ENCODE results near the gene SDK1.

DNA sequence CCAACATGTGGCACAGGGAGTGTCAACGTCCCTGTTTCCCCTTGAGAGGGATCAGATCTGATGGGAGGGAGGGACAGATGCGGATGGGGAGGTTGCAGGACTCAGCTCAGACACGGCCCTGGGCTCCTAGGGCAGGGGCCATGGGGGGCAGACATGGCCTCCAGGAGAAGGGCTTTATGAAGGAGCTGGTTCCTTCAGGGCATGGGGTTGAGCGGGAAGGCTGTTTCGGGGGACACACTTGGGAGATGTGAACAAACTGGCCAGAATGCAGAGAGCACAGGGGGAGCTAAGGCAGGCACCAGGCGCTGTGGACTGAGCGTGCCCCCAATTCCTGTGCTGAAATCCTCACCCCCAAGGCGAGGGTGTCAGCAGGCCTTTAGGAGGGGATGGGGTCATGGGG lies 799.1 kb downstream of the SDK1 start:
- no peak for TF ChIP-seq POLR2AphosphoS5 (IDR thresholded peaks at IDR 0.05)
- TF ChIP-seq, protein P1, sequence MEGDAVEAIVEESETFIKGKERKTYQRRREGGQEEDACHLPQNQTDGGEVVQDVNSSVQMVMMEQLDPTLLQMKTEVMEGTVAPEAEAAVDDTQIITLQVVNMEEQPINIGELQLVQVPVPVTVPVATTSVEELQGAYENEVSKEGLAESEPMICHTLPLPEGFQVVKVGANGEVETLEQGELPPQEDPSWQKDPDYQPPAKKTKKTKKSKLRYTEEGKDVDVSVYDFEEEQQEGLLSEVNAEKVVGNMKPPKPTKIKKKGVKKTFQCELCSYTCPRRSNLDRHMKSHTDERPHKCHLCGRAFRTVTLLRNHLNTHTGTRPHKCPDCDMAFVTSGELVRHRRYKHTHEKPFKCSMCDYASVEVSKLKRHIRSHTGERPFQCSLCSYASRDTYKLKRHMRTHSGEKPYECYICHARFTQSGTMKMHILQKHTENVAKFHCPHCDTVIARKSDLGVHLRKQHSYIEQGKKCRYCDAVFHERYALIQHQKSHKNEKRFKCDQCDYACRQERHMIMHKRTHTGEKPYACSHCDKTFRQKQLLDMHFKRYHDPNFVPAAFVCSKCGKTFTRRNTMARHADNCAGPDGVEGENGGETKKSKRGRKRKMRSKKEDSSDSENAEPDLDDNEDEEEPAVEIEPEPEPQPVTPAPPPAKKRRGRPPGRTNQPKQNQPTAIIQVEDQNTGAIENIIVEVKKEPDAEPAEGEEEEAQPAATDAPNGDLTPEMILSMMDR (IDR thresholded peaks at IDR 0.05): no peak
